Stimulated activated CD8-positive, alpha-beta memory T cell treated with anti-CD3 and anti-CD28 coated beads, Interleukin-4, amount 100 ng/mL, for 1 hour (primary cell): Measurements from ENCODE around the gene MYADM.

Experiments used
- DNase-seq, 2 donors: peaks; one replicate each; pipeline ENCODE4 v3.0.0-alpha.2; 2020; ENCODE audit warnings: low read depth in 2 of 2, low spot score in 1 of 2

The MYADM gene

GRCh38 chr19:53909471-53910169 is 41.9 kb downstream of the MYADM start:
- DNase-seq, result no peak

GRCh38 chr19:53910170-53910518 is 42.5 kb downstream of the MYADM start:
- DNase-seq, result no peak

- no peak for DNase-seq
These were observed 45.0 kb downstream of the MYADM start for GRCh38 chr19:53912653-53913052.

GRCh38 chr19:53915000-53915399 is 47.3 kb downstream of the MYADM start:
- DNase-seq, result no peak

GRCh38 chr19:53916004-53916403 is 48.3 kb downstream of the MYADM start:
- DNase-seq, result no peak

GRCh38 chr19:53917356-53917755 is 49.7 kb downstream of the MYADM start:
- DNase-seq, result no peak
